ENCODE data around the gene CNOT2. TPM values are rescaled to one million over a fixed set of nuclear protein-coding genes. Genes with fewer than 3 reads are reported as not detected.

Gene CNOT2
- total RNA-seq, 2 experiments from 2014 or later, result 121 to 123 TPM

DNA sequence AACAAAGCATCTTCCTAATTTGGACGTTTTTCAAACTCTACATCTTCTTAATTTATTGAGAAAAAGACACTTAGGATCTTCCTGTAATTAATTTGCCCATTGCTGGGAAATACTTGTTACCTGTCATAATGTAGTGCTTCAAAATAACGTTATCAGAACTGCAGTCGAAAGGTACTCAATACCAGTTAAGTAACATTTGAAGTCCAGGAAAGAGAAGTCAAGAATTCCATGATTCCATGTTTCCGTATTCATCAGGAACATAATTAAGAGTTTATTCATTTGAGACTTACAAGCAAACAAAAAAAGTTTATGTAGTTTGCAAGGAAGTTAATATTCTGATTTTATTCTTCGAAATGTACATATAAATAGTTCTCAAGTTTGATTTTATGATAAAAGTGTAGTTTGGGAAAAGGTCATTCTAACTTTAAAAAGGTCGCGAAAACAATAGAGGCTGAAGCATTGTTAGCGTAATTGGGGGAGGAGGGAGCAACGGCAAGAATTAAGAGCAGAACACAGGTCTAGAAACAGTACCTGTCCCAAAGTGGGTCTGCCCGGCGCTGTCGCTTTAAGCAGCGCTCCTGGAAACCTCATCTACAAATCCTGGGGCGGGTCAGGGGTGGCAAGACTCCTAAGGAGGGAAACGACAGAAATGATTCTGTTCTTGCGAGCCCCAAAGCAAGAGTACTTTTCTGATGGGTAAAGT, 121.6 kb downstream of the CNOT2 start:
- CTCF ChIA-PET (ENCODE audit: unreplicated experiment), result no interaction called here
- peak overlapping the region; percentile 59; the same call in 1 of the 2 replicates for H2AFZ ChIP-seq (ENCODE audit: low read length)

DNA sequence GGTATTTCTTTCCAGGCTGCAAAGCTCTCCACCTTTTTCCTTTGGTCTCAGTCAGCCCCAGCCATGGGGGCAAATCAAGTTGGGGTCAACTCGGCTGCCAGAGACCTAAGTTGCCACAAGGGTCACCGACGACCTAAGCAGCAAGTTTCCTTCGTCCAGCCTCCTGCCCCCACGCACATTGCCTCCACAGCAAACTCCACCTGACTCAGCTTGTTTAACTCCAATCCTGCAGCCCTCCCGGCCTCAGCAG, 122.1 kb downstream of the CNOT2 start:
- H3K4me2 ChIP-seq (ENCODE audit: low read length), result peak overlapping the region; percentile 75
- BruUV-seq (replicated peaks), result no TSS peak
- H3K27ac ChIP-seq (ENCODE audit: low read depth, low read length, poor library complexity, severe bottlenecking), result no peak overlapping the region
- CTCF ChIA-PET (ENCODE audit: unreplicated experiment), result no interaction called here
- intact Hi-C loops (cut with micrococcal nuclease; ENCODE audit: unreplicated experiment), result loop anchor here (5.0 to 10.0 kb wide), 3 partner anchors 103 to 1329 kb away; no protein-coding TSS in a partner anchor
- no peaks in the 10 kb centered on the region for H3K9me3 ChIP-seq (ENCODE audit: low read length)
- H3K4me1 ChIP-seq (ENCODE audit: insufficient read depth, low read length, poor library complexity, severe bottlenecking), result peaks cover 47% of the 10 kb centered on the region
- H2AFZ ChIP-seq (ENCODE audit: low read length), result peak overlapping the region; percentile 59
- no peaks in the 10 kb centered on the region for H3K9me2 ChIP-seq (ENCODE audit: insufficient read depth, low read length)
- H4K20me1 ChIP-seq (ENCODE audit: insufficient read depth, low read length), result no peaks in the 10 kb centered on the region
- peak overlapping the region; percentile 74 for H3K4me3 ChIP-seq (ENCODE audit: low read depth, low read length, poor library complexity, severe bottlenecking)
- POLR2A ChIA-PET, result interaction anchor here (0.7 to 1.8 kb wide), 6 partner anchors 9 to 459 kb away, joined by 3 to 13 read pairs (median 4); no protein-coding TSS in a partner anchor
- H3K79me2 ChIP-seq (ENCODE audit: insufficient read depth, low read depth, low read length), result peaks cover 20% of the 10 kb centered on the region; the same call in 1 of the 2 replicates
- no peak for DNase-seq (ENCODE audit: low spot score)
- no peaks in the 10 kb centered on the region for H3K36me3 ChIP-seq (ENCODE audit: insufficient read depth, low read length)
- no peak for TF ChIP-seq EZH2phosphoT487 (IDR thresholded peaks at IDR 0.05; ENCODE audit: borderline replicate concordance, low read depth, low read length)
- TF ChIP-seq, protein P1, sequence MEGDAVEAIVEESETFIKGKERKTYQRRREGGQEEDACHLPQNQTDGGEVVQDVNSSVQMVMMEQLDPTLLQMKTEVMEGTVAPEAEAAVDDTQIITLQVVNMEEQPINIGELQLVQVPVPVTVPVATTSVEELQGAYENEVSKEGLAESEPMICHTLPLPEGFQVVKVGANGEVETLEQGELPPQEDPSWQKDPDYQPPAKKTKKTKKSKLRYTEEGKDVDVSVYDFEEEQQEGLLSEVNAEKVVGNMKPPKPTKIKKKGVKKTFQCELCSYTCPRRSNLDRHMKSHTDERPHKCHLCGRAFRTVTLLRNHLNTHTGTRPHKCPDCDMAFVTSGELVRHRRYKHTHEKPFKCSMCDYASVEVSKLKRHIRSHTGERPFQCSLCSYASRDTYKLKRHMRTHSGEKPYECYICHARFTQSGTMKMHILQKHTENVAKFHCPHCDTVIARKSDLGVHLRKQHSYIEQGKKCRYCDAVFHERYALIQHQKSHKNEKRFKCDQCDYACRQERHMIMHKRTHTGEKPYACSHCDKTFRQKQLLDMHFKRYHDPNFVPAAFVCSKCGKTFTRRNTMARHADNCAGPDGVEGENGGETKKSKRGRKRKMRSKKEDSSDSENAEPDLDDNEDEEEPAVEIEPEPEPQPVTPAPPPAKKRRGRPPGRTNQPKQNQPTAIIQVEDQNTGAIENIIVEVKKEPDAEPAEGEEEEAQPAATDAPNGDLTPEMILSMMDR (conservative IDR thresholded peaks at IDR 0.05; ENCODE audit: low read length), result no peak

More for the DNA sequence above, 121.6 kb downstream of the CNOT2 start:
- intact Hi-C loops (cut with micrococcal nuclease; ENCODE audit: unreplicated experiment), result loop anchor here (5.0 to 10.0 kb wide), 3 partner anchors 103 to 1330 kb away; no protein-coding TSS in a partner anchor
- H3K4me3 ChIP-seq (ENCODE audit: low read depth, low read length, poor library complexity, severe bottlenecking), result peak overlapping the region; percentile 74
- no peaks in the 10 kb centered on the region for H3K9me2 ChIP-seq (ENCODE audit: insufficient read depth, low read length)
- no peak for TF ChIP-seq EZH2phosphoT487 (IDR thresholded peaks at IDR 0.05; ENCODE audit: borderline replicate concordance, low read depth, low read length)
- TF ChIP-seq, protein P1 (conservative IDR thresholded peaks at IDR 0.05; ENCODE audit: low read length), result no peak
- no peaks in the 10 kb centered on the region for H4K20me1 ChIP-seq (ENCODE audit: insufficient read depth, low read length)
- no TSS peak for BruUV-seq (replicated peaks)
- peak; percentile 24 for DNase-seq (ENCODE audit: low spot score)
- peaks cover 20% of the 10 kb centered on the region; the same call in 1 of the 2 replicates for H3K79me2 ChIP-seq (ENCODE audit: insufficient read depth, low read depth, low read length)
- no peaks in the 10 kb centered on the region for H3K36me3 ChIP-seq (ENCODE audit: insufficient read depth, low read length)
- H3K4me2 ChIP-seq (ENCODE audit: low read length), result peak overlapping the region; percentile 75
- no peaks in the 10 kb centered on the region for H3K9me3 ChIP-seq (ENCODE audit: low read length)
- H3K4me1 ChIP-seq (ENCODE audit: insufficient read depth, low read length, poor library complexity, severe bottlenecking), result peaks cover 44% of the 10 kb centered on the region
- POLR2A ChIA-PET, result interaction anchor here (0.6 to 1.8 kb wide), 10 partner anchors 9 to 480 kb away, joined by 3 to 13 read pairs (median 4); no protein-coding TSS in a partner anchor
- H3K27ac ChIP-seq (ENCODE audit: low read depth, low read length, poor library complexity, severe bottlenecking), result no peak overlapping the region

Measured in OCI-LY7 (cell line).